Suppressor macrophage treated with lipopolysaccharide for 4 hours (primary cell): ENCODE measurements around the gene ZNF322.
A peak's percentile ranks its signal among the peaks of the same experiment; 100 is the strongest.

Experiments used
- DNase-seq: peaks from one replicate; pipeline ENCODE4 v3.0.0-alpha.2; 2020

The ZNF322 gene

GRCh38 chr6:26613689-26614683 lies 45.6 kb downstream of the ZNF322 start:
- DNase-seq, result peak; percentile 18

- DNase-seq, result no peak
Observed at GRCh38 chr6:26613201-26613600, 46.3 kb downstream of the ZNF322 start.

GRCh38 chr6:26611599-26611998 lies 47.9 kb downstream of the ZNF322 start:
- DNase-seq, result no peak

- DNase-seq, result no peak
Observed at GRCh38 chr6:26609463-26609862, 50.1 kb downstream of the ZNF322 start.

- peak; percentile 73 for DNase-seq
Observed at GRCh38 chr6:26607434-26608230, 51.9 kb downstream of the ZNF322 start.

GRCh38 chr6:26604797-26605196 lies 54.7 kb downstream of the ZNF322 start:
- DNase-seq, result no peak

- DNase-seq, result peak; percentile 46
Observed at GRCh38 chr6:26604026-26604425, 55.5 kb downstream of the ZNF322 start.

GRCh38 chr6:26602262-26602661 lies 57.3 kb downstream of the ZNF322 start:
- DNase-seq, result no peak

GRCh38 chr6:26600759-26601158 lies 58.8 kb downstream of the ZNF322 start:
- no peak for DNase-seq

GRCh38 chr6:26599591-26599990 lies 60.0 kb downstream of the ZNF322 start:
- no peak for DNase-seq

- DNase-seq, result no peak
Observed at GRCh38 chr6:26599134-26599533, 60.4 kb downstream of the ZNF322 start.

- DNase-seq, result no peak
Observed at GRCh38 chr6:26598267-26598666, 61.3 kb downstream of the ZNF322 start.

- no peak for DNase-seq
Observed at GRCh38 chr6:26597821-26598220, 61.7 kb downstream of the ZNF322 start.

- no peak for DNase-seq
Observed at GRCh38 chr6:26597389-26597766, 62.2 kb downstream of the ZNF322 start.

GRCh38 chr6:26596579-26597388 lies 62.8 kb downstream of the ZNF322 start, which contains the start of gene ABT1:
Gene ABT1, plus strand, starts transcription at chr6:26596953. Its CDS starts 30 bp downstream, at chr6:26596983.
- DNase-seq, result peak; percentile 99

GRCh38 chr6:26595669-26596269 lies 63.8 kb downstream of the ZNF322 start:
- peak; percentile 94 for DNase-seq

GRCh38 chr6:26594730-26595632 lies 64.6 kb downstream of the ZNF322 start:
- no peak for DNase-seq

- DNase-seq, result no peak
Observed at GRCh38 chr6:26594131-26594498, 65.4 kb downstream of the ZNF322 start.

- DNase-seq, result no peak
Observed at GRCh38 chr6:26593278-26594130, 66.0 kb downstream of the ZNF322 start.

- no peak for DNase-seq
Observed at GRCh38 chr6:26592649-26593048, 66.9 kb downstream of the ZNF322 start.
